Measurements from ENCODE around the gene SLC7A6.

SLC7A6 gene

DNA sequence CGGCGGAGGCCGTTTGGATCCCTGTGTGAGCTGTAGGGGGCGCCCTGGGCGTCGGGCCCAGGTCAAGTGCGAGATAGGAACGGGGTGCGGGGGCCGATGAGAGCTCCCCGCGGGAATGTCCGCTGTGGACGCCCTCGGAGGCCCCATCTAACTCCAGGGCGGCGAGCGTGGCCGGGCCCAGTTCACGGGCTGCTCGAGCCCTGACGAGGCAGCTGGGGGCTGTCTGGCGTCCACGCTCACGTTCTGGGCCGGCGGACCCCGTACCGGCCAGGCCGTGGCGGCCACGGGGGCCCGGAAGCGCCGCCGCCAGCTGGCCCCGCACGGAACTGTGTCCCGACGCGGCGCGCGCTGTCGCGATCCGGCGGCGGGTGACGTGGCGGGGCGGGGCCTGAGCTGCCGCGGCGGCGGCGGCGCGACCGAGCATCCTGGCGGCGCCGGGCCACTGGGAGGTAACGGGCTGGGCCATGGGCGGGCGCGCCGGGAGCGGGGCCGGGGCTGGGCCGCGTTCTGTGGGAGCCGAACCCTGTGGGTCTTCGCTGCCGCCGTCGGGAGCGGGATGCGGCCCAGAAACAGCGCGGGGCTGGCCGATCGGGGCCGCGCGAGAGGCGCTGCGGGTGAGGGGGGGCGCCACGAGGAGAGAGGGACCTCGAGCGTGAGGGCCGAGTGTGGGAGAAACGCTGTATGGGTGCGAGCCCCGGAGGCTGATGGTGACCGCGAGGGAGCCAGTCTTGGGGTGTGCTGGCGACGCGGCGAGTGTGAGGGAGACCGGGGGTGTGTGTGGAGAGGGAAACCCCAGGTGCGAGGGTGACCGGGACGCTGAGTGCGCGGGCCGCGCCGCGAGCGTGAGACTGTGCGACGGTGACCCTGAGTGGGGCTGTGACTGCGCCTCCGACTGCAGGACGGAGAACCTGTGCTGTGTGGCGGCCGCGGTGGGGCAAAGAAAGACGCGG is at the start of gene SLC7A6:
Gene SLC7A6, plus strand, starts transcription at position 399 of the 950 bp plus-strand sequence. CDS start 10,201 bp downstream, outside the sequence.
- Mint-ChIP-seq H3K9me3 (no peaks in the 10 kb centered on the region), H3K36me3 (peaks cover 5% of the 10 kb centered on the region), H3K4me1 (peaks cover 58% of the 10 kb centered on the region), H3K27me3 (no peaks in the 10 kb centered on the region), H3K27ac (peak within 1 kb of the TSS; percentile 95), H3K4me3 (peak within 1 kb of the TSS; percentile 87)
- ATAC-seq: peak; percentile 91

DNA sequence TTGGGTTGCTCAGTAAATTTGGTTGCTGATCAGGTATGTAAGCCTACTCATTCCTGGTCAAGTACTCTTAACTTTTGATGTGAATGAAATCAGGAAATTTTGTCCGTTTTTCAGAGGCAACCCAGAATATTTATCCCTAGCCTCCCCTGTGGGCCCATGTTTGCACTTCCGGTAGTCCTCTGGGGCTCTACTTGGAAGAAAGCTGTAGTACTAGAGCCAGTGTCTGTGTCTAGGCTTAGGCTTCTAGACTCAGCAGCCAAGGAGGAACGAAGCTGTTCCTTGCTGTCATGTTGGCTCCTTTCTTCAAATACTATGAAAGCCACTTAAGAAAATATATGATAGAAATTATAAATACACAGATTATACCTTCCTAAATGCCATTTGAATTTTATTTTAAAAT is 49.6 kb upstream of the SLC7A6 start:
- Mint-ChIP-seq H3K36me3 (peaks cover 17% of the 10 kb centered on the region), H3K4me1 (no peaks in the 10 kb centered on the region), H3K9me3 (no peaks in the 10 kb centered on the region), H3K4me3 (no peak overlapping the region), H3K27me3 (no peaks in the 10 kb centered on the region), H3K27ac (peak overlapping the region; percentile 29)
- no peak for ATAC-seq

DNA sequence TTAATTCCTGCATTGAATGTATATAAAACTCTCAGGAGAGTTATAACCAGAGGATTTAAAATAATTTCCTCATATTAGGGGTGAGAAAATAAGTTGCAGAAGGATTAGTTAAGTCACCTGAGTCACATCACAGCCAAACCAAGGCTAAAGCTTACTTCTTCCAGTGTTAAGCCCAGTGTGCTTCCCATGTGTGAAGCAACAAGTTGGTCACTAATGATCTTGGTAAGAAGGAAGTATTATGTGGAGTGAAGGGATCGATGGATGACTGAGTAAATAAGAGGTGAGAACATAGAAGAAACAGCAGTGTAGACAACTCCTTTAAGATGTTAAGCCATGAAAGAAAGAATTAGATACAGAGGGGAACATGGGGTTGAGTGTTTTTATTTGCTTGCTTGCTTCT is 49.0 kb upstream of the SLC7A6 start:
- H3K27ac Mint-ChIP-seq: peak overlapping the region; percentile 29
- H3K9me3 Mint-ChIP-seq: no peaks in the 10 kb centered on the region
- H3K4me3 Mint-ChIP-seq: no peak overlapping the region
- H3K27me3 Mint-ChIP-seq: no peaks in the 10 kb centered on the region
- H3K4me1 Mint-ChIP-seq: no peaks in the 10 kb centered on the region
- H3K36me3 Mint-ChIP-seq: peaks cover 17% of the 10 kb centered on the region
- no peak for ATAC-seq

DNA sequence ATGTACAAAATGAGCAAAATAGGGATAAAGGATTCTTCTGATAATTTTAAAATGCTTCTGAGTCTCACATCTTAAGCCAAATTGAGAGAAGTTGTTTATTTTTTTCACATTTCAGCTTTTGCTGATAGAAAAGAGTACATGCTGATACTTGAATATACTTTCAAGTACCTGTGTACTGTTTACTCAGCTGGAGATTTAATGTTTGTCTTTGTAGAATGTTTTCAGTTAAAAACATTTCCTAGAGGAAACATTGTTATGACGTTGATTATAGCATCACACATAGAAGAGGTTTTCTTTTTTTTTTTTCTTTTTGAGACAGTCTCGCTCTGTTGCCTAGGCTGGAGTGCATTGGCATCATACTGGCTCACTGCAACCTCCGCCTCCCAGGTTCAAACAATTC is 48.1 kb upstream of the SLC7A6 start:
- H3K9me3 Mint-ChIP-seq: no peaks in the 10 kb centered on the region
- no peak overlapping the region for H3K27ac Mint-ChIP-seq
- H3K4me3 Mint-ChIP-seq: no peak overlapping the region
- ATAC-seq: no peak
- no peaks in the 10 kb centered on the region for H3K4me1 Mint-ChIP-seq
- peaks cover 22% of the 10 kb centered on the region for H3K36me3 Mint-ChIP-seq
- no peaks in the 10 kb centered on the region for H3K27me3 Mint-ChIP-seq

DNA sequence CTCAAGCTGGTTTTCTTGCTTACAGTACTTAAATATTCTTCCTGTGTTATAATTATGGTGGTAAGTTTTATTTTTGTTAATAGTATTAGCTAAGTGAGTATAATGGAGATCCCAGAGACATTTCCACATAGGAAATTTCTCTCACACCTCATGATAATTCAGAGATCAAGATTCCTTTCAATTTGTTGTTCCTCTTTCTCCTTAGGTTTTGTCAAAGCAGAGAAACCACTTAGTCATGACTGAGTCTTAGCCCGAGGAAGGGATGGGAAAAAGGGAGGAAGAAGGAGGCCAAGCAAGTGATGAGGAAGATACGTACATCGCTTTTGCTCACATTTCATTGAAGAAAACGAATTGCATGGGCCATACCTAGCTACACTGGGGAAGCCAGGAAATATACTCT is 46.8 kb upstream of the SLC7A6 start:
- Mint-ChIP-seq H3K36me3 (peaks cover 29% of the 10 kb centered on the region), H3K27ac (no peak overlapping the region), H3K27me3 (no peaks in the 10 kb centered on the region), H3K9me3 (no peaks in the 10 kb centered on the region), H3K4me3 (no peak overlapping the region), H3K4me1 (no peaks in the 10 kb centered on the region)
- ATAC-seq: no peak

DNA sequence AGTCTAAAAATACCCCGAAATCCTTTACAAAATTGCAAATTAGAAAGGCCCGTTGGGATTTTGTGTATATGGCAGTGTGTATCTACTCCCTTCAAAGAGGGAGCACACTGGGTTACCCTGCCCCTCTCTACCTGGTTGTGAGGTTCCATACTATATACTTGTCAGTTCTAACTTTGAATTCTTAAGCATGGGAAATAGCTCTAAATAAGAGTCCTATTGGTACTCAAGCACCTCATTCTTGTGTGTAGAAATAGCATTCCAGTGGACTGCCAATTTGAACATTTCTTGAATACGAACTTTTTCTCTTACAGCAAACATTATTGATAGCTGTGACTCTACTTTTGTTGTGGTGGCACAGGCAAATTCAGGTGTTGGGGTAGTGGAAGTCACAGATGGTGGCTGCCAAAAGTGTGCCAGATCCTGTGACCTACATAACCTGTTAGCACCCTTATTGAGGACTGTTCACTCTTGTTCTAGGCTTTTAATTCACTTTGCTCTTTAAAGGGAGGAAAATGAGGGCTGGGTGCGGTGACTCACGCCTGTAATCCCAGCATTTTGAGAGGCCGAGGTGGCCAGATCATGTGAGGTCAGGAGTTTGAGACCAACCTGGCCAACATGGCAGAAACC is 44.5 kb upstream of the SLC7A6 start:
- Mint-ChIP-seq H3K36me3 (peaks cover 29% of the 10 kb centered on the region), H3K27me3 (no peaks in the 10 kb centered on the region), H3K27ac (no peak overlapping the region), H3K9me3 (no peaks in the 10 kb centered on the region), H3K4me3 (no peak overlapping the region), H3K4me1 (no peaks in the 10 kb centered on the region)
- ATAC-seq: no peak

DNA sequence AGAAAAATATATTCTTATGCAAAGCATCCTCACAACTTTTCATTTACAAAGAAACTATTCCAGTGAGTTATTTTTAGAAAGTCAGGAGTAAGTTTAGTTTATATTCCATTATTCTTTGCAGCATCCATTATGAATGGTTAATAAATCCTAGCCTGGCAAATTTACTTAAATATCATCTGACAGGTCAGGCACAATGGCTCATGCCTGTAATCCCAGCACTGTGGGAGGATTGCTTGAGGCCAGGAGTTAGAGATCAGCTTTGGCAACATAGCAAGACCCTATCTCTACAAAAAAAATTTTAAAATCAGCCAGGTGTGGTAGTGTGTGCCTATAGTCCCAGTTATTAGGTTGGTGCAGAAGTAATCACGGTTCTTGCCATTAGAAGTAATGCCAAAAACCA is 41.3 kb upstream of the SLC7A6 start:
- no peak for ATAC-seq
- no peaks in the 10 kb centered on the region for H3K27me3 Mint-ChIP-seq
- peak overlapping the region; percentile 37 for H3K27ac Mint-ChIP-seq
- peaks cover 14% of the 10 kb centered on the region for H3K4me1 Mint-ChIP-seq
- no peaks in the 10 kb centered on the region for H3K9me3 Mint-ChIP-seq
- H3K4me3 Mint-ChIP-seq: no peak overlapping the region
- H3K36me3 Mint-ChIP-seq: peaks cover 12% of the 10 kb centered on the region

DNA sequence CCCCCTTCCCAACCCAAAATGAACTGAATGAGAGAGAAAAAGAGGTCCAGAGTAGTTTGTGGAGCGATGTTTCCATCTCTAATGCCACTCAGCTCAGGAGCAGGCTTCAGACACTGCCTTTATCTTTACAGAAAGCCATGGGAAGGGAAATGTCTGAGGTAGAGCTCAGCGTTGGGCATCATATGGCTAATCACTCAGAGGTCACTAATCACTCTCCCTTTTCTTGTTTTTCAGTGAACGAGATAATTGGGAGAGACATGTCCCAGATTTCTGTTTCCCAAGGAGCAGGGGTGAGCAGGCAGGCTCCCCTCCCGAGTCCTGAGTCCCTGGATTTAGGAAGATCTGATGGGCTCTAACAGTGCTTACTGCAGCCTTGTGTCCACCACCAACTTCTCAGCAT is 38.2 kb upstream of the SLC7A6 start:
- peaks cover 8% of the 10 kb centered on the region for H3K36me3 Mint-ChIP-seq
- H3K27ac Mint-ChIP-seq: peak overlapping the region; percentile 83

DNA sequence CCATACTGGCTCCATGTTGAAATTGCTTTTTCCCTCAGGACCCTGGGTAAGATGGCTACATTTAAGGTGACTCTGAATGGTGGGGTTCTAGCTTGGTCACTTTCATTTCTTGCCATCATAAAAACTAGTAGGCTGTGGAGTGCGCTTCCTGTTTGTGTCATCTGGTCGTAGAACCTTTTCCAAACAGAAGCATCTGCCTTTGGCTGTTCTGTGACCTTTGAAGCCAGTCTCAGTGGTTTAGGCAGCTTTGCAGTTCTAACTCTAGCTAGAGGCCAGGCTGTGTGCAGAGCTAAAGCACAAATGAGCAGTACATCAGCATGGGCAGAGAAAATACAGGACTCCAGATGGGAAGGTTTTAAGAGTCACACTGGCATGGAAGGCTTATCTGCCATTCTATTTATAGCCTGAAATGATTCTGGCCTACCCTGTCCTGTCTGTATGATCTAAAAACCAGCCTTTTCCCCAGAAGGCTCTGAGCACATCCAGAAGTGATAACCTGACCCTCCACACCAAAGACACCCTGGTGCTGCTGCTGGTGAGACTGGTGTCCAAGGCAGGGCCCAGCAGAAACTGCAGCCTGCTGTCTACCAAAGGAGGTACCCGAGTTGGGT is 37.0 kb upstream of the SLC7A6 start:
- Mint-ChIP-seq H3K4me1 (peaks cover 17% of the 10 kb centered on the region), H3K4me3 (no peak overlapping the region), H3K27me3 (no peaks in the 10 kb centered on the region), H3K9me3 (no peaks in the 10 kb centered on the region), H3K27ac (peak overlapping the region; percentile 83), H3K36me3 (no peaks in the 10 kb centered on the region)
- ATAC-seq: peak; percentile 85

More for the DNA sequence above, 38.2 kb upstream of the SLC7A6 start:
- H3K27me3 Mint-ChIP-seq: no peaks in the 10 kb centered on the region
- no peak for ATAC-seq
- H3K9me3 Mint-ChIP-seq: no peaks in the 10 kb centered on the region
- no peak overlapping the region for H3K4me3 Mint-ChIP-seq
- peaks cover 17% of the 10 kb centered on the region for H3K4me1 Mint-ChIP-seq

DNA sequence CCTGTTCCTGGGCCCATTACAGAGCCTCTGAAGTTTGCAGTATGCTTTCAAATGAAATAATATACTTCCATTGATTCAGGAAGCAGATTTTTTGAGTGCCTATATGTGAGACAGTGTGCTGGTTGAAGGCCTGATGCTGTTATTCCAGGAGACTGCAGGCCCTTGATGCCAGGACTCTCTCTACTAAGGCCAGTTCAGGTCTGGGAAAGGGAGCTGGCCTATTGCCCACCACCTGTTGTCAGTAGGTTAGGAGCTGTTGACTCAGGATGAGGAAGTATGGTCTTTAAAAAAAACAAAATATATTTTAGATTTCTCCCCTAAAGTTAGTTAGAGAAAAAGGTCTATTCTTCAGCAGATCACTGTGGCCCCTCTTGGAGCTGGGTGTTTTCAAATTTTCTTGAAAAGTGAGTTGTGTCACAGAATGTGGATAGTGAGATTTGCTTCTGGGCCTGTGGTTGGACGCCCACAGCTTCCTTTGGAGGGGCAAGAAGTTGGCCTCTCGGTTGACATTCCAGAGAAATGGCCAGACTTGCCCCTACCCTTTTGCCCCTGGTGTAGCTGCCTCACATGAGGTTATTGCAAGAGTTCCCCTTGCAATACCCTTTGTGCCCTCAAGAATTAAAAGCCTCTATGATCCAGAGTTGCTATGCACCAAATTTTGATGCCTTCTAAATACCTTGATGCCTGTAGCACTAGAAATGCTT is 36.3 kb upstream of the SLC7A6 start:
- ATAC-seq: no peak
- no peaks in the 10 kb centered on the region for H3K9me3 Mint-ChIP-seq
- H3K27me3 Mint-ChIP-seq: no peaks in the 10 kb centered on the region
- no peak overlapping the region for H3K4me3 Mint-ChIP-seq
- peak overlapping the region; percentile 83 for H3K27ac Mint-ChIP-seq
- peaks cover 24% of the 10 kb centered on the region for H3K4me1 Mint-ChIP-seq
- H3K36me3 Mint-ChIP-seq: no peaks in the 10 kb centered on the region

DNA sequence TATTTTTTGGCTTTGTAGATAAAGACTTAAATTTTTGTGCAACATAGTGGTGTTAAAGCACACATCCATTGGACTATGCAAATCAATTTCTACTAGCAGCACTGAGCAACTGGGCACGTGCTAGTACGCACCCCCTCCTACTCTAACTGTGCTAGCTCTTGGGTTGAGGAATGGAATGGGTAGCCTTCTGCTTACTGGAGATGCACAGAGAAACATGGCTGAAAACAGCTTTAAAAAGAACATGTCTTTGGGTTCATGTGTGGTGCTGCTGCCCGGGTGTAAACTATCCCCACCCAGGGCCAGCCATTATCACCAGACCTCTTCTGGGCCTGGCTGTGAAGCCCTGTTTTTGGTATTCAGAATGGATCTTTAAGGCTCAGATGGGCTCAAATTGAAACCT is 35.7 kb upstream of the SLC7A6 start:
- no peaks in the 10 kb centered on the region for H3K9me3 Mint-ChIP-seq
- no peak for ATAC-seq
- H3K27ac Mint-ChIP-seq: peak overlapping the region; percentile 83
- H3K36me3 Mint-ChIP-seq: no peaks in the 10 kb centered on the region
- peaks cover 31% of the 10 kb centered on the region for H3K4me1 Mint-ChIP-seq
- H3K4me3 Mint-ChIP-seq: no peak overlapping the region
- no peaks in the 10 kb centered on the region for H3K27me3 Mint-ChIP-seq

DNA sequence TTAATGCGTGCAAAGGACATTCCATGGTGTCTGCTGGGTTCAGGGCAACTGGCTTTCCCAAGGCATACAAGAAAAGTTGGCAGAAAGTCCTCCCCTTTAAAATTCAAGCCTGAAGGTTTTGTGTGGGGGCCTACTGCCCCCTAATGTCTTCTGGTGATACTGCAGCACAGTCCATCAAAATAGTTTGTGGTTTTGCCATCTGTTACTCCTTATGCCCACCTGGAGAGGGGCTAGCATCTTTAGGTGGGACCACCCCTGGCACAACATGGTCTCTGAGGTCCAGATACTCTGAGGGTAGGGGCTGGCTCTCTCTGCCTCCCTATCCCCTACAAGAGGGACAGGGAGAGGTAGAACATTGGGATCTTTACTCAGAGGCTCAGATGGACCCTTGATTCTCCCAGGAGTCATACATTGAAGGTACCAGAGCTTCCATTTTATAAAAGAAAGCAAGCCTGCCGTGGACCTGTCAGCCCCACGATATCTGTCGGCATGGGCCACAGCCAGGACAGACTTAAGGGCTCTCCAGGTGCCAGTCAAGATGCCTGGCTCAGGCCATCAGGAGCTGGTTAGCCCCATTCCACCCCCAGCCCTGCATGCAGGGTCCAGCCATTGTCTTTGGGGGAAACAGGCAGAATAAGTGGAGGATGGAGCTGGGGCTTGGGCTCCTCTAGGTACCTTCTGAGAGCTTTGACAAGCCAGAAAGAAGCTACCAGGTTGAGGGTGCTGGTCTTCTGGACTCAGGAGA is 34.7 kb upstream of the SLC7A6 start:
- ATAC-seq: no peak
- Mint-ChIP-seq H3K4me1 (peaks cover 38% of the 10 kb centered on the region), H3K4me3 (no peak overlapping the region), H3K36me3 (no peaks in the 10 kb centered on the region), H3K9me3 (no peaks in the 10 kb centered on the region), H3K27ac (peak overlapping the region; percentile 83), H3K27me3 (no peaks in the 10 kb centered on the region)

DNA sequence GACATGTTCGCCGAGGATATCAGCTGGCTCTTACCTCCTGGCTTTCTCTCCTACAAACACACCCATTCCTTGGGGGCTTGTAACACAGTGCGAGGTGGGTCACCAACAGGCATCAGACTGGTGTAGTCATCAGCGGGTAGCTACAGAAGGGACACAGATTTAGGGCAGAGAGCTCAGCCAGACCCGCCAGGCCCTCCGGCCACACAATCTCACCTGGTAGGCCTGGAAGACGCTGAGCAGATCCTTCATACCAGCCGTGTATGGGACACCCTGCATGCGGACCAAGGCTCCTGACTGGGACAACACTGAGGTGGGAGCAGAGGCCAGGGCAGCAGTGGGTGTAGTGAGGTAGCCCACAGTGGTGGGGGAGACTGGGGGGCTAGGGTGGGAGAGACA is 34.2 kb upstream of the SLC7A6 start:
- no peak overlapping the region for H3K4me3 Mint-ChIP-seq
- peaks cover 41% of the 10 kb centered on the region for H3K4me1 Mint-ChIP-seq
- no peaks in the 10 kb centered on the region for H3K27me3 Mint-ChIP-seq
- H3K36me3 Mint-ChIP-seq: no peaks in the 10 kb centered on the region
- H3K27ac Mint-ChIP-seq: no peak overlapping the region
- no peak for ATAC-seq
- H3K9me3 Mint-ChIP-seq: no peaks in the 10 kb centered on the region

DNA sequence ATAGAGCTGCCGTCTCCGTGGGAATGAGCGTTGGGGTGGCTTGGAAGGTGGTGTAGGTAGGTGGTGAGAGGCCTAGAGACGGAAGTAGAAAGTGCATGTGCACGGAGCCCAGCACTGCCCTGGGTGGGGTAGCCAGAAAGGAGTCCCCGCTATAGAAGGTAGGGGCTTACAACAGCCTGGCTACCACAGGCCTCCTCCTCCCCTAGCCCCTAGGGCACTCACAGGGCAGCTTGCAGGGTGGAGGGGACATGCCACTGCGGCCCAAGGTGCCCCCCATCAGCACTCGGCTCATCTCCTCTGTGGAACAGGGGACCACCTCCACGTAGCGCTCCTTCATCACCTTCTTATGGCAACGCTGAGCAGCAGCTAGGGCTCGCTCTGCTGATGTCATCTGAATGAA is 33.4 kb upstream of the SLC7A6 start:
- no peak overlapping the region for H3K27ac Mint-ChIP-seq
- no peak for ATAC-seq
- peaks cover 41% of the 10 kb centered on the region for H3K4me1 Mint-ChIP-seq
- no peaks in the 10 kb centered on the region for H3K9me3 Mint-ChIP-seq
- no peaks in the 10 kb centered on the region for H3K27me3 Mint-ChIP-seq
- H3K4me3 Mint-ChIP-seq: no peak overlapping the region
- no peaks in the 10 kb centered on the region for H3K36me3 Mint-ChIP-seq
